HG02759 (cell line): ENCODE measurements around the gene DNLZ.

ENCODE experiments used
- ATAC-seq: cut with Tn5 transposase; IDR thresholded peaks from one replicate; pipeline ENCODE4 v1.9.1; 2021; ENCODE audit warnings: mild to moderate bottlenecking, moderate library complexity; ENCODE audit not compliant: unreplicated experiment

Gene DNLZ

DNA sequence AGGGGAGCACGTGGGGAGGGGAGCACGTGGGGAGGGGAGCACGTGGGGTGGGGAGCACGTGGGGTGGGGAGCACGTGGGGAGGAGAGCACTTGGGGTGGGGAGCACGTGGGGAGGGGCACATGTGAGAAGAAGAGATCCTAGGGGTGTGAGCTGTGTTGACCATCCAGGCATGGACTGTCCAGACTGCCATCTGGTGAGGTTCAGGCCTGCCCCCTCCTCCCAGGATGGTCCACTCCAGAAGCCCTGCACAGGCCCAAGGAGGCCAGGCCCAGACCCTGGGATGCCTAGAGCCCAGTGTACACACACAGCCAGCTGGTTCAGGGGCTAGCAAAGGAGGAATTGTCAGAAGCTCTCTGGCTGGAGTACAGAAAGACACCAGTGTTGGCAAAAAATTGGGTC is 34.1 kb upstream of the DNLZ start:
- ATAC-seq = no peak

DNA sequence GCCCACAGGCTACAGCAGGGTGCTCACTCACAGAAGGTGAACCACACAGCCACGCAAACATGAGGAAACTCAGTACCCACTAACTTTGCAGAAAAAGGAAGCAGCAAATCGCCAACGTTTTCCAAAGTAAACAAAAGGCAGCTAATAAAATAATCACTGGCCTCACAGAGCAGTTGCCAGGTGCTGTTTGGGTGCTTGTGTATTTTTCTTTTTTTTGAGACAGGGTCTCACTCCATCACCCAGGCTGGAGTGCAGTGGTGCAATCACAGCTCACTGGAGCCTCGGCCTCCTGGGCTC is 32.6 kb upstream of the DNLZ start:
- ATAC-seq = no peak

DNA sequence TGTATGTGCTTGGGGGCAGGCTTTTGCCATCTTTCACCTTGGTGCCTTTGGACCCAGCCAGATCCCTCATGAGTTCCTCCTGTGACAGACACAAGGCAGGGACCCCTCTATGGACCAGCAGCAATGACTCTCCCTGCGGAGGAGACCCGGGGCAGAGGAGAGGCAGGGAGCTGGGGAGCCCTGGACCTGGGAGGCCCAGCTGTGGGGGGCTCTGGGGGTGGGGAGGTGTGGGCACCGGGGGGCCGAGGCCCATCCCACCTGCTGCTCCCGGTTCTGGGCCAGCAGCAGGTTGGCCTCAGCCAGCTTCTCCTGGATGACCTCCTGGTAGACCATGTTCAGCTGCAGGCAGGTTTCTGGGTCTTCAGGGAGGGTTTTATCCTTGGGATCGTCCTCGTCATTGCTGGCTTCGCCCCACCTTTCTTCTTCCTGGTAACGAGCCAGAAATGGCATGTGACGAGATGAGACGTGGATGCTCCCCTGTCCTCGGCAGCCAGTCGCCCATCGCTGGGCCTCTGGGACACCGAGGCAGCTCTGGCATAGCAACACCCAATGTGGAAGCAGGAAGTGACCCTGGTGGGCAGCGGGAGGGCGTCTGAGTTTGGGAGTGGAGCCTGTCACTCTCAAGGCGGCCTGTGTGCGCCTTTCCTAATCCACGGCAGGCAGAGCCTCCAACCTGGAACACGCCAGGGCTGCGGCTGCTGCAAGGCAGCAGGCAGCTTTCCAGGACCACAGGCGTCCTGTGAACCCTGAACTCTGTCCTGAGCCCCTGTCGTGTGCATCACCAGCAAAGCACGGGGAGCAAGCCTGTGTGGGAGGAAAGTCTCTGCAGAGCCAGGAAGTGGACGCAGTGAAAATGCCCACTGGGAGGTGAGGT is 32.0 kb upstream of the DNLZ start:
- no peak for ATAC-seq

DNA sequence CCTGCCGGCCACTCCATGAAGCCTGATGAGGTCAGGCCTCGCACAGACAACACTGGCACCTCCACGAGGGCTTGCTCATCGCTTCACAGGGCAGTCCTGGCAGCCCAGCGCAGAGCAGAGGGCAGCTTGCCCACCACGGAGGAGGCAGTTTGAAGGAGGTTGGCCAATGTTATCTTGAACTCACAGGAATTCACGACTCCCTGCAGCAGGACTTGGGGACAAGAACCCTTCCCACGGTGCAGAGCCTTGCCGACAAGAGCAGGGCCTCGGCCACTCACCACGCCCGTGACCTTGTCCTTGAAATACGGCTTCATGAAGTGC is 31.4 kb upstream of the DNLZ start:
- no peak for ATAC-seq

DNA sequence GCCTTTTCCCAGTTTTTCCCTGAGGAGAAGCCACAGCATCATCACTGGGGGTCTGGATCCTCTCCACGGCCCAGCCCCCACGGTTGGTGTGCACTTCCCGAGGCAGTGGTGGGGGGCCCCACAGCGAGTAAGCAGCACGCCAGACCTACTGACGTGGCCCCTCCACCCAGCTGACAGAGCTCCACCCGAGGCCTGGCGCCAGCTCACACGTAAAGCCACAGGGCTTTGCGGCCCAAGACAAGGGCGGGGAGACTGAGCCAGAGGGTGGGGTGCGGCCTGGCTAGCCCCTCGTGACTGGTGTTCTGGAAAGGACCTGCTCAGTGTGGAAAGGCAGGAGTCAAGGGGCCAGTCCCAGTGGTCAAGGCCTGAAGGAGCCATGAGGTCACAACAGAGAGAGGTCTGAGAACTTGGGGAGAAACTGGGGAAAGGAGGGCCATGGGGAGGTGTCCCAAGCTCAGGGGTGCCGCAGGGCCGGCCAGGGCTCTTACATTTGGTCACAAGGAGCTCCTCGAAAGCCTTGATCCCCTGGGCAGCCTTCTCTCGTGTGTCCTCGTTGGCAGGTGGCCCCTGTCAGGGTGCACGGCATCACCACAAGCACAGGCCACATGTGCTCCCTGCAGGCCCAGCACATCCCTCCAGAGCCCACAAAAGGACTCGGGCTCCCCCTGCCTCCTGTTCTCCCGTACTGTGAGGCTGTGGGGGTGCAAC is 30.9 kb upstream of the DNLZ start:
- ATAC-seq = no peak

DNA sequence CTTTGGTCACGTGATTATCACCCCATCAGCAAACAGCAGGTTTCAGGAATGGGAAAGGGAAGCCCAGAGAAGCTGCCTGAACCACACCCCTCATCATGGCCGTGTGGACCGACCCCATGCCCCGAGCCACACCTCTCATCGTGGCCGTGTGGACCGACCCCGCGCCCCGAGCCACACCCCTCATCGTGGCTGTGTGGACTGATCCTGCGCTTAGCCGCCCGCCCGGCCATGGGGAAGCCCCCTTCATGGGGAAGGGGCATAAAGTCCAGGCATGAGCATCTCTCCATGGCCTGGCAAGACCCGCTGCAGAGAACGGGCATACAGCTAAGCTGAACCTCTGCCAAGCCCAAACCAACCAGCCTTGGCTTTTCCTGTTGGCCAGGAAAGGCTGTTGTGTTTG is 30.0 kb upstream of the DNLZ start:
- ATAC-seq = no peak

- no peak for ATAC-seq
Measured at GRCh38 chr9:136392538-136393449, 29.2 kb upstream of the DNLZ start.

- no peak for ATAC-seq
Measured at GRCh38 chr9:136391737-136392537, 28.4 kb upstream of the DNLZ start.

DNA sequence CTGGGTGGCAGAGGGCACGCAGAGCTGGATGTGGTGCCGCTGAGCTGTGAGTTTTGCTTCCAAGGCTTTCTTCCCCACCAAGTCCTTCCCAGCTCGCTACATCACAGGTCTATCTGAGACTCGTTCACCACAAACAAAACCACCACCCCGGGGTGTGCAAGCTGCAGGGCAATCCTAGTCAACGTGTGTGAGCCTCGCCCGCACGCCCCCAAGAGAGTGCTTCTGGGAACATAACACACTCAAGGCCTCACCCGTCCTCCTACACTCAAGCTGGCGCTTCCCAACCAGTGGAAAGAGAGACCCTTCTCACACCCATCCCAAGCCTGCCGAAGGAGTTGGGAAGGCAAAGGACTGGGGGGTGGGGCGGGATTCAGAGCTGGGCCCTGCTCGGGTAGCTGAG is 25.9 kb upstream of the DNLZ start:
- ATAC-seq = no peak

GRCh38 chr9:136387217-136387616 is 23.7 kb upstream of the DNLZ start:
- ATAC-seq = no peak

GRCh38 chr9:136386018-136386417 is 22.5 kb upstream of the DNLZ start:
- no peak for ATAC-seq

- no peak for ATAC-seq
Measured at GRCh38 chr9:136385015-136385414, 21.5 kb upstream of the DNLZ start.

GRCh38 chr9:136383436-136383835 is 19.9 kb upstream of the DNLZ start:
- no peak for ATAC-seq

GRCh38 chr9:136381966-136382513 is 18.5 kb upstream of the DNLZ start:
- ATAC-seq = no peak

DNA sequence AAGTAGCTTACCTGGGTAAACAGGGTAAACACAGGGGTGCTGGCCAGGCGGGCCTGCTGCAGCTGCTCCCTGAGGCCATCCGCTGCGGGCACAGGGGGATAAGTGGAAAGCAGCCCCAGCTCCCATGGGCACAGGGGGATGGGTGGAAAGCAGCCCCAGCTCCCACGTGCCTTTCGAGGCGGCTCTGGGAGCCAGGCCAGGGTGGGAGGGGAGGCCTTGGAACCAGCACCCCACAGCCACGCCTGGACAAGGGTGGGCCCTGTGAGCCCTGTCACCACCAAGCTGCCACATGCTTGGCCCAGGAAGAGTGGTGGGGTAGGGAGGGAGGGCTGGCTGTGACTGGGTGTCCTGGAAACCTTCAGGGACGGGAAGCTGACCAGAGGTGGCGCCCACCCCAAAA is 17.8 kb upstream of the DNLZ start:
- ATAC-seq = no peak

DNA sequence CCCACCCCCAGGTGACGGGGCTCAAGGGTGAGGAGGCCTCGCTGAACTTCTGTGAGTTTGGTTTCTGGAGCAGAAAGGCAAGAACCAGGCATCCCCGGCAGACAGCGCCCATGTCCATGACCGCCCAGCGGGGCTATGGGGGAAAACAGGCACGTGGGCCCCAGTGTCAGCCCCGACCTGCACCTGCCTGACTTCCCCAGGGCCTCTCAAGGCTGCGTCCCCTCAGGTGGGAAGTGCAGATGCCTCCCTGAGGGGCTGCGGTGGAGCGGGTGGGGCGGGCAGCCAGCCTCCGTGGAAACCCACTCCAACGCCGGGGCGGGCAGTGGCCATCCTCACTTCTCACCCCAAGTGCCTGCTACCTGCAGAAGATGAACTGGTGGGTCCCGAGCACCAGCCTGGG is 16.8 kb upstream of the DNLZ start:
- no peak for ATAC-seq

- no peak for ATAC-seq
Measured at GRCh38 chr9:136379891-136380290, 16.3 kb upstream of the DNLZ start.

GRCh38 chr9:136379401-136379800 is 15.9 kb upstream of the DNLZ start:
- no peak for ATAC-seq

DNA sequence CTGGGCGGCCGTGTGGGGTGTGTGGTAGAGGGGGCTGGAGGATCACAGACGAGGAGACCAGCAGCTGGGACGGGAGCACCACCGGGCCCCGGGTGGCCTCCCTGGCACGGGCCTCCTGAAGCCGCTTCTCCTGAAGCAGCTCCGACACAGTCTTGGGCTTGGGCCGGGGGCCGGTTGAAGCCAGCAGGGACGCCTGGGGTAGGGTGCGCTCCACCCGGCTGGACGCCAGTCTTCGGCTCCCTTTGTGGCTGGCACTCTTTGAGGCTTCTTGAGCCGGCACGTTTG is 15.4 kb upstream of the DNLZ start:
- no peak for ATAC-seq

DNA sequence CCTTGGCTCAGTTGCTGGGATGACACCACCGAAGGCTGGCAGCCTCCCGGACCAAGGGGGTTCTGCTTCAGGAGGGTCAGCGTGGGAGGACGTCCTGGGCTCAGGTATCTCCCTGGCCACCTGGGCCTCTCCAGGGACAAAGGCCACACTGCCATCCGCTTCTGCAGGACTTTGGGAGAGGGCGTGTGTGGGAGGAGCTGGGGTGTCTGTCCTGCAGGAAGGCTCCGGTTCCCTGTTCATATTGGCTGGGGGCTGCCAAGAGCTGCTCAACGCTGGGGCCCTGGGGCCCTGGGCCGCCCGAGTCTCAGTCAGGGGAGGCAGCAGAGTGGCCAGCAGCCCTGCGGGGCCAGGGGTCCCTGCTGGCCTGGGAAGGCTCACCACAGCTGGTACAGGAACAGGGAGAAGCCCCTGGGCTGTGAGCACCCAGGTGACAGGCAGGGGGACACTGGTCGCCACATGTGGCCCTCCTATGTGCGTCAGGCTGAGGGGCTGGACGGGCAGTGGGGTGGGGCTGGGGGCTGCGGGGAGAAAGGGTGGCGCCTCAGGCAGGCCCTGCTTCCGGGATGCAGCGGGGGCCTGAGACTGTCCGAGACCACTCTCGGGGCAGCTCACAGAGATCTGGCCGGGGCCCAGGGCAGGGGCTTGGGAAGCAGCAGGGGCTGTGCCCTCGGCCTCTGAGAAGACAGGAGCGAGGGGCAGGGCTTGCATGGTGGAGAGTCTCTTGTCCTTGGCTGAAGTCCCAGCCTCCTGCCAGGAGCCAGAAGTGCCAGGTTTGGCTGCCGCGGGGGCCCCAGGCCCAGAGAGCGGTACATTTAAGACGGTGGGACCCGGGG is 14.8 kb upstream of the DNLZ start:
- ATAC-seq = no peak
